ENCODE results near the gene PARG. TPM values are rescaled to one million over a fixed set of nuclear protein-coding genes. Genes with fewer than 3 reads are reported as not detected.
"Not testable (repeated sequence)": the region's sequence is repeated elsewhere in the genome, so short reads cannot be mapped to it uniquely, and the experiment has no call there.

The PARG gene
- total RNA-seq, 1 experiment from 2014 or later, result 47.6 TPM

DNA sequence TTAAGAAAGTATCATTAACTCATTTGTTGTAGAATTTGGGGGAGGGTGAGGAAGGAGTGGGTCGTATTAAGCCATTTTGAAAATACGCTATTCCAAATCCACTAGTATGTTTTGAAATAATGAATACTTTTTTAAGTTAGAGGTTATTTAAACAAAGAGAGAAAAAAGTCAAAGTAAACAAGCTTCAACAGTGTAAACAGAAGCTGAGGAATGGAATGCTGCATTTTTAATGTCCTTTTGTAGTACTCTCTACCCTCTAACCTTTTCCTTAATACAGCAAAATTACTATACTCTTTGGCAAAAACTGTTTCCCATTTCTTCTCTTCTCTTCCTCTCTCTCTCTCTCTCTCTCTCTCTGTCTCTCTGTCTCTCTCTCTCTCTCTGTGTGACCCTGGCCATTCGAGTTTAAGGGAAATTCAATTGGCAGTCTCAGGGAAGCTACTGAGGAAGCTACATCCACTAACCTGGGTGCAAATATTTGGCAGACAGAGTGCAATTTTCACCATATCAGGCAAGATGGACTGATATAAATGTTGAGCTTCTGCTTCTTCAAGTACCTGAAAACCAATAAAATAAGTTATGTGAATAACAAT is 57.0 kb downstream of the PARG start:
- not testable (repeated sequence) for H3K9me3 ChIP-seq (ENCODE audit: low read length); H2AFZ ChIP-seq (ENCODE audit: low read length); H3K4me3 ChIP-seq (ENCODE audit: low read length)

GRCh38 chr10:49883852-49884251 is 58.0 kb downstream of the PARG start:
- H3K36me3 ChIP-seq (ENCODE audit: insufficient read depth, low read length); H3K27ac ChIP-seq (ENCODE audit: low read length); H3K9me3 ChIP-seq (ENCODE audit: low read length); H3K4me1 ChIP-seq (ENCODE audit: low read length); H4K20me1 ChIP-seq (ENCODE audit: insufficient read depth, low read depth, low read length); H3K9ac ChIP-seq (ENCODE audit: low read length); H3K9me2 ChIP-seq (replicated peaks; ENCODE audit: insufficient read depth, low read length); H3K79me2 ChIP-seq (ENCODE audit: low read length); H3K4me2 ChIP-seq (ENCODE audit: low read depth, low read length, poor library complexity, severe bottlenecking); H3K27me3 ChIP-seq (ENCODE audit: low read length); H2AFZ ChIP-seq (ENCODE audit: low read length); DNase-seq; H3K4me3 ChIP-seq (ENCODE audit: low read length): not testable (repeated sequence)

More for the DNA sequence above, 57.0 kb downstream of the PARG start:
- H4K20me1 ChIP-seq (ENCODE audit: insufficient read depth, low read depth, low read length); H3K4me2 ChIP-seq (ENCODE audit: low read depth, low read length, poor library complexity, severe bottlenecking); H3K79me2 ChIP-seq (ENCODE audit: low read length); H3K9ac ChIP-seq (ENCODE audit: low read length); H3K4me1 ChIP-seq (ENCODE audit: low read length); H3K36me3 ChIP-seq (ENCODE audit: insufficient read depth, low read length); H3K9me2 ChIP-seq (replicated peaks; ENCODE audit: insufficient read depth, low read length); DNase-seq; H3K27ac ChIP-seq (ENCODE audit: low read length); H3K27me3 ChIP-seq (ENCODE audit: low read length): not testable (repeated sequence)

DNA sequence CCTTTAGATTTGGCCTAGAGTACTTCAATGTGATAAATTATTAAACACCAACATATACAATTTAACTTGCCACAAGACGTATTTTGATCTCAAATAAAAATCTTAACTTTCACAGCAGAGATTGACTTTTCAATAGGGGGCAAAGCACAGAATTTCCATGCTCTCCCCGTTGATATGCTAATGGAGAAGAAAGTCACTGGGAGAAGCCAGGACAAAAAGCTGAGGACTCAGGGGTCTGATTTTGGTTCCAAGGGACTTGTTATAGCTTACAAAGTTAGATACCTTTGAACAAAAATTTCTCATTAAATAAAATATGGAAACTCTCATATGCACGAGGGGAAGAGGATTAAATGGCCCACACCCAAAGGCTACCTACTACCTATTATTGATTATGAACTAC is 59.5 kb downstream of the PARG start:
- not testable (repeated sequence) for H3K27me3 ChIP-seq (ENCODE audit: low read length); H3K36me3 ChIP-seq (ENCODE audit: insufficient read depth, low read length); H3K4me3 ChIP-seq (ENCODE audit: low read length); H3K9ac ChIP-seq (ENCODE audit: low read length); H3K79me2 ChIP-seq (ENCODE audit: low read length); H3K9me3 ChIP-seq (ENCODE audit: low read length); H4K20me1 ChIP-seq (ENCODE audit: insufficient read depth, low read depth, low read length); H3K4me1 ChIP-seq (ENCODE audit: low read length); H3K9me2 ChIP-seq (replicated peaks; ENCODE audit: insufficient read depth, low read length); H3K27ac ChIP-seq (ENCODE audit: low read length); H3K4me2 ChIP-seq (ENCODE audit: low read depth, low read length, poor library complexity, severe bottlenecking); DNase-seq; H2AFZ ChIP-seq (ENCODE audit: low read length)

DNA sequence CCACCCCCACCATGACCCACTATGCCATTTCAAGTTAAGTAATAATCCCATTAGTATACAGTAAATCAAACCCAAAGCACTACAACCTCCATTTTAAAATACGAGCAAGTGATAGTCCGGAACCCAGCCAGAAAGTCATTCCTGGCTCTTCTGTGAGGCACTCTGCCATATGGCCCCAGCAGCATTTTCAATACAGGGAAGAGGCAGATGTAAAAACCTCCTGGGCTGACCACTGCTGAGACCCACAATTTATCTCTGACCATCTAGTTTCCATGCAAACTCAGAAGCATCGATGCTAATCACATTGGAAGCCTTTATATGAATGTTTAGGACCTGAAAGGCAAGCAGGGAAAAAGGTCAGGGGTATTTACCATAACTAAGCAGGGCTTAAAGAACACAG is 69.1 kb downstream of the PARG start:
- H3K36me3 ChIP-seq (ENCODE audit: insufficient read depth, low read length); H2AFZ ChIP-seq (ENCODE audit: low read length); H3K27me3 ChIP-seq (ENCODE audit: low read length): not testable (repeated sequence)

DNA sequence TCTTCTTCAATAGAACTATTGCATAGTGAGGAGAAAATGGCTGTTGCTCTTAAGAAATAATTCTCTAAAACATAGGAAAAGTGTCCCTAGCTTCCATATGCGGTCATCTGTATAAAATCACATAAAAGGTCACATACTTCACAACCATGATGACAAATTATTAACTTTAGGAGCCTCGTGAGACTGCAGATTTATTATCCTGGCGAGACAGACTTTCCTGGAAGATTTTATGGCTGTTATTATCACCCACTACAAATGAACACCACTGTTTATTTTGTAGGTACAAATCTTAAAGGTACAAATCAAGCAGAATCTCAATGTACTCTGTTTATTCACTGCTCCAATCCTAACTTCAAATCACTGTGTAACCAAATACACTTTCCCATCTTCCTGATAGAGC is 70.4 kb downstream of the PARG start:
- not testable (repeated sequence) for H2AFZ ChIP-seq (ENCODE audit: low read length); H3K9me3 ChIP-seq (ENCODE audit: low read length); H3K79me2 ChIP-seq (ENCODE audit: low read length); H3K4me1 ChIP-seq (ENCODE audit: low read length); H3K9me2 ChIP-seq (replicated peaks; ENCODE audit: insufficient read depth, low read length); H3K9ac ChIP-seq (ENCODE audit: low read length); H3K27ac ChIP-seq (ENCODE audit: low read length); H3K4me3 ChIP-seq (ENCODE audit: low read length); H4K20me1 ChIP-seq (ENCODE audit: insufficient read depth, low read depth, low read length); H3K36me3 ChIP-seq (ENCODE audit: insufficient read depth, low read length); H3K4me2 ChIP-seq (ENCODE audit: low read depth, low read length, poor library complexity, severe bottlenecking); DNase-seq; H3K27me3 ChIP-seq (ENCODE audit: low read length)

More for the DNA sequence above, 69.1 kb downstream of the PARG start:
- not testable (repeated sequence) for H3K9me2 ChIP-seq (replicated peaks; ENCODE audit: insufficient read depth, low read length); H3K27ac ChIP-seq (ENCODE audit: low read length); H3K79me2 ChIP-seq (ENCODE audit: low read length); H3K4me3 ChIP-seq (ENCODE audit: low read length); DNase-seq; H4K20me1 ChIP-seq (ENCODE audit: insufficient read depth, low read depth, low read length); H3K4me1 ChIP-seq (ENCODE audit: low read length); H3K9ac ChIP-seq (ENCODE audit: low read length); H3K9me3 ChIP-seq (ENCODE audit: low read length); H3K4me2 ChIP-seq (ENCODE audit: low read depth, low read length, poor library complexity, severe bottlenecking)

GRCh38 chr10:49859933-49860332 is 81.9 kb downstream of the PARG start:
- H3K4me1 ChIP-seq (ENCODE audit: low read length); H2AFZ ChIP-seq (ENCODE audit: low read length); DNase-seq; H3K27me3 ChIP-seq (ENCODE audit: low read length); H3K4me3 ChIP-seq (ENCODE audit: low read length); H3K9ac ChIP-seq (ENCODE audit: low read length); H3K9me3 ChIP-seq (ENCODE audit: low read length); H3K9me2 ChIP-seq (replicated peaks; ENCODE audit: insufficient read depth, low read length); H3K4me2 ChIP-seq (ENCODE audit: low read depth, low read length, poor library complexity, severe bottlenecking); H3K36me3 ChIP-seq (ENCODE audit: insufficient read depth, low read length); H4K20me1 ChIP-seq (ENCODE audit: insufficient read depth, low read depth, low read length); H3K27ac ChIP-seq (ENCODE audit: low read length); H3K79me2 ChIP-seq (ENCODE audit: low read length): not testable (repeated sequence)

- not testable (repeated sequence) for H3K27me3 ChIP-seq (ENCODE audit: low read length); H3K27ac ChIP-seq (ENCODE audit: low read length); H3K4me2 ChIP-seq (ENCODE audit: low read depth, low read length, poor library complexity, severe bottlenecking); H3K9me2 ChIP-seq (replicated peaks; ENCODE audit: insufficient read depth, low read length); H3K9me3 ChIP-seq (ENCODE audit: low read length); H3K36me3 ChIP-seq (ENCODE audit: insufficient read depth, low read length); H3K79me2 ChIP-seq (ENCODE audit: low read length); H4K20me1 ChIP-seq (ENCODE audit: insufficient read depth, low read depth, low read length); DNase-seq; H3K9ac ChIP-seq (ENCODE audit: low read length); H3K4me1 ChIP-seq (ENCODE audit: low read length); H2AFZ ChIP-seq (ENCODE audit: low read length); H3K4me3 ChIP-seq (ENCODE audit: low read length)
These were observed 83.0 kb downstream of the PARG start for GRCh38 chr10:49858697-49859382.

DNA sequence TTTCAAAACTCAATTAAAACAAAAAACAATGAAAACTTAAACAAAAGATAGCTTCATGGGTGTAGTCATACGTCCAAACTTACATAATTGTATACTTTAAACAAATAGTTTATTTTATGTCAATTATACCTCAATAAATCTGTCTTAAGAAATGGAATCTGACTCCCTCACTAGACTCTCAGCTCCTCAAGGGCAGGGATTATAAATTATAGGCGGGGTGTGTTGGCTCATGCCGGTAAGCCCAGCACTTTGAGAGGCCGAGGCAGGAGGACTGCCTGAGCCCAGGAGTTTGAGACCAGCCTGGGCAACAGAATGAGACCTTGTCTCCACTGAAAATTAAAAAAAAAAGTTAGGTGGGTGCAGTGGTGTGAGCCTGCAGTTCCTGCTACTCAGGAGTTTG is 92.3 kb downstream of the PARG start:
- H3K36me3 ChIP-seq (ENCODE audit: insufficient read depth, low read length), result not testable (repeated sequence)

More for the DNA sequence above, 92.3 kb downstream of the PARG start:
- not testable (repeated sequence) for H3K4me1 ChIP-seq (ENCODE audit: low read length); H3K4me2 ChIP-seq (ENCODE audit: low read depth, low read length, poor library complexity, severe bottlenecking); H3K4me3 ChIP-seq (ENCODE audit: low read length); H3K9ac ChIP-seq (ENCODE audit: low read length); H3K27me3 ChIP-seq (ENCODE audit: low read length); H4K20me1 ChIP-seq (ENCODE audit: insufficient read depth, low read depth, low read length); H2AFZ ChIP-seq (ENCODE audit: low read length); H3K9me3 ChIP-seq (ENCODE audit: low read length); H3K9me2 ChIP-seq (replicated peaks; ENCODE audit: insufficient read depth, low read length); H3K79me2 ChIP-seq (ENCODE audit: low read length); H3K27ac ChIP-seq (ENCODE audit: low read length); DNase-seq
